IPS-18a (cell line): ENCODE results near the gene CMTM4.

ENCODE experiments used
- H3K27ac ChIP-seq: one replicate; pipeline ENCODE4 v1.5.1; 2013; ENCODE audit warnings: low read length
- H3K27me3 ChIP-seq: one replicate; pipeline ENCODE4 v1.6.1; 2013; ENCODE audit warnings: mild to moderate bottlenecking, low read length; ENCODE audit not compliant: control insufficient read depth, insufficient read depth
- H3K36me3 ChIP-seq: one replicate; pipeline ENCODE4 v1.6.1; 2013; ENCODE audit warnings: low read depth, low read length; ENCODE audit not compliant: control insufficient read depth
- H3K4me1 ChIP-seq: one replicate; pipeline ENCODE4 v1.6.1; 2013; ENCODE audit warnings: low read depth, low read length; ENCODE audit not compliant: control insufficient read depth
- H3K4me3 ChIP-seq: one replicate; pipeline ENCODE4 v1.5.1; 2013; ENCODE audit warnings: low read length
- H3K9ac ChIP-seq: one replicate; pipeline ENCODE4 v1.6.1; 2013; ENCODE audit warnings: mild to moderate bottlenecking, low read length, moderate library complexity
- H3K9me3 ChIP-seq: one replicate; pipeline ENCODE4 v1.6.1; 2013; ENCODE audit warnings: low read depth, low read length; ENCODE audit not compliant: control insufficient read depth

The CMTM4 gene

GRCh38 chr16:66696669-66697630, at the start of gene CMTM4:
Gene CMTM4 (minus strand): TSS chr16:66696743. CDS start chr16:66696525, 218 bp downstream.
- peak within 1 kb of the TSS; percentile 84 for H3K4me3 ChIP-seq
- H3K9me3 ChIP-seq, result no peaks in the 10 kb centered on the region
- no peak within 1 kb of the TSS for H3K27ac ChIP-seq
- H3K9ac ChIP-seq, result peak within 1 kb of the TSS; percentile 57
- H3K27me3 ChIP-seq, result peaks cover 20% of the 10 kb centered on the region
- H3K4me1 ChIP-seq, result peaks cover 10% of the 10 kb centered on the region
- no peaks in the 10 kb centered on the region for H3K36me3 ChIP-seq

DNA sequence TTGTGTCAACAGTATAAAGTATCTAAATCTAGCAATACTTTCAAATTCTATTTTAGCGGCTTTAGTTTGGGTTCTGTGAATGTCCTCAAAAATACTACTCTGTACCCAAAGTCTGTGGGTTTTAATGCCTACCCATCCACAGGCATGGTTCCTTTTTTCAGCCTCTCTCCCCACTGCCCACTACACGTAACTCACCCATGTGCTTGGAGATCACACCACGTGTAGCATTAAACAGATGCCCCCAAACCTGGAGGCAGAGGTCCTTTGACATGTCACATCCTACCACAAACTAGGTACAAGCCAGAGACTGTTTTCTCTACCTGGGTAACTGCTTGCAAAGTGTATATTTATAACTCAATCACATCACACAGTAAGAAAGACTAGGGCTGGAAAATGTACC, 49.5 kb upstream of the CMTM4 start:
- H3K9ac ChIP-seq, result no peak overlapping the region
- H3K27ac ChIP-seq, result no peak overlapping the region
- no peak overlapping the region for H3K4me3 ChIP-seq
- no peaks in the 10 kb centered on the region for H3K9me3 ChIP-seq
- peaks cover 75% of the 10 kb centered on the region for H3K36me3 ChIP-seq
- H3K4me1 ChIP-seq, result peaks cover 6% of the 10 kb centered on the region
- H3K27me3 ChIP-seq, result no peaks in the 10 kb centered on the region

GRCh38 chr16:66741950-66742808, 45.6 kb upstream of the CMTM4 start:
- Histone ChIP-seq H3K36me3 (peaks cover 78% of the 10 kb centered on the region), H3K9me3 (no peaks in the 10 kb centered on the region)

DNA sequence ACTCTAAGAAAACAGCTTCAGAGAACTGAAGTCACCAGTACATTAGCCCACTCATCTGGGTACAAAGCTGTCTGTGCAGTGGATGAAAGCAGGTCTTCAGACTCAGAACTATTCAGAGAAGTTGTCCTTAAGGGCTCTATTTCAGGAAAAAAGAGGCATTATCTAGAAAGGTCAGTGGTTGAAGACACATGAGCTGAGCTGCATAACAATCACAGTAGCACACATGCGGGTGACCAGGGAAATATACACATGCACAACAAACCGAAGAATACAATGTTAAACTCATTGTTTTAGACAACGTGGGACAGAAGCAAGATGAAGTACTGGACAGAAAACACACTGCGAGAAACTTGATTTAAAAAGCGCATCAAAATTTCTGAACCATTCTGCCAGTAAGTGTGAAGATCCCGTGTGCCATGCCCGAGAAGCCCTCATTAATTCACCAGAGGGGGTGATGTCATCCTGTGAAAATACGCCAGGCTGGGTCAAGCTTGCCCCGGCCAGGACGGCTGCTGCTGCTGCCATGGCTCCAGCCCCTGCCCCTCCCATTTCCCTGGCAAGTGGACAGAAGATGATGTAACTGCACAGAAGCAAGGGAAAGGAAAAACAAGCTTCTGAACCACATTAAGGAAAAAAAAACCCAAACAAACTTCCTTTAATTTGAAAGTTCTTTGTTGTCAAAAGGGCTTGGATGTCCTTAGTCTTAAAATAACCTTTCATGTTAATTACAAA, 44.8 kb upstream of the CMTM4 start:
- H3K27ac ChIP-seq, result no peak overlapping the region

More at GRCh38 chr16:66741950-66742808, 45.6 kb upstream of the CMTM4 start:
- no peak overlapping the region for H3K4me3 ChIP-seq
- H3K27ac ChIP-seq, result no peak overlapping the region
- no peaks in the 10 kb centered on the region for H3K27me3 ChIP-seq
- H3K4me1 ChIP-seq, result peaks cover 3% of the 10 kb centered on the region
- H3K9ac ChIP-seq, result no peak overlapping the region

GRCh38 chr16:66740533-66740932, 44.0 kb upstream of the CMTM4 start:
- H3K4me1 ChIP-seq, result peaks cover 3% of the 10 kb centered on the region
- H3K27me3 ChIP-seq, result no peaks in the 10 kb centered on the region
- H3K36me3 ChIP-seq, result peaks cover 80% of the 10 kb centered on the region
- H3K9me3 ChIP-seq, result no peaks in the 10 kb centered on the region
- no peak overlapping the region for H3K27ac ChIP-seq
- H3K4me3 ChIP-seq, result no peak overlapping the region
- no peak overlapping the region for H3K9ac ChIP-seq

More for the DNA sequence above, 44.8 kb upstream of the CMTM4 start:
- Histone ChIP-seq H3K4me3 (no peak overlapping the region), H3K4me1 (peaks cover 3% of the 10 kb centered on the region), H3K9me3 (no peaks in the 10 kb centered on the region), H3K36me3 (peaks cover 77% of the 10 kb centered on the region), H3K9ac (no peak overlapping the region), H3K27me3 (no peaks in the 10 kb centered on the region)

GRCh38 chr16:66740010-66740409, 43.5 kb upstream of the CMTM4 start:
- H3K27ac ChIP-seq, result no peak overlapping the region
- H3K4me3 ChIP-seq, result no peak overlapping the region
- peaks cover 3% of the 10 kb centered on the region for H3K4me1 ChIP-seq
- no peaks in the 10 kb centered on the region for H3K27me3 ChIP-seq
- H3K9ac ChIP-seq, result no peak overlapping the region
- peaks cover 82% of the 10 kb centered on the region for H3K36me3 ChIP-seq
- H3K9me3 ChIP-seq, result no peaks in the 10 kb centered on the region

DNA sequence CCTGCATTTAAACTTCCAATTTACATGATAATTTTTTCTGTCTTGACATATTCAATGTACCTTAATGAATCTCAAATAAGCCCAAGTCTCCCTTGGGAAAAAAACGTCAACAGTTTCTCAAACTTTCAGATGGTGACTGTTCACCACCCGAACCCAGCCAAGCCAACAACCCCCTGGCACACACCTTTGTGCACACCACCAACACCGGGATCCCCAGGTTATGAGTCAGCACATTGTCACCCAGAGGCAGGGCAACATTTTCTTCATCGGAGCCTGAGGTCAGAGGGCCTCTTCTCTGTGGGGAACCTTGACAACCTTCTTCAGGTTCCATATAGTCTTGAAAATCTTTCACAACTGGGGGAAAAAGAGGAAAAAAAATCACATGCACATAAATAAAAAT, 39.3 kb upstream of the CMTM4 start:
- H3K4me3 ChIP-seq, result no peak overlapping the region
- peaks cover 3% of the 10 kb centered on the region for H3K4me1 ChIP-seq
- peaks cover 87% of the 10 kb centered on the region for H3K36me3 ChIP-seq
- H3K9me3 ChIP-seq, result no peaks in the 10 kb centered on the region
- H3K9ac ChIP-seq, result no peak overlapping the region
- H3K27me3 ChIP-seq, result no peaks in the 10 kb centered on the region
- H3K27ac ChIP-seq, result no peak overlapping the region

DNA sequence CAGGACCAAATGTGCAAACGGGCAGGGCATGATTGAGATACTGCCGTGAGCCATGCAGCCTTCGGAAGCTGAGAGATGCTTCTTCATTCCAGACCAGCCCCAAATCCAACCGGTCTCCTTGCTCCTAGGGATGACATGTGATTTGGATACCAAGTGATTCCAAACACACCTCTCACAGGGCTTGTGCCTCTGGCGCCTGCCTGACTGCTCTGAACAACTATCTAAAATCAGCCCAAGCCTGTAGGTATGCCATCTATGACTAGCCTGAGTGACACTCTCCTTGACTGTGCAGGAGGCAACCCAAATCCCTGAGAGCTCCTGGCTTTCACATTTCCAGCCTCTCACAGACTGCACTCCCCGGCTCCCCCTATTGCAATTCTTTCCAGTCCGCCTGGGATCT, 34.6 kb upstream of the CMTM4 start:
- no peaks in the 10 kb centered on the region for H3K27me3 ChIP-seq
- no peak overlapping the region for H3K27ac ChIP-seq
- H3K4me1 ChIP-seq, result no peaks in the 10 kb centered on the region
- peaks cover 81% of the 10 kb centered on the region for H3K36me3 ChIP-seq
- H3K9ac ChIP-seq, result no peak overlapping the region
- no peak overlapping the region for H3K4me3 ChIP-seq
- no peaks in the 10 kb centered on the region for H3K9me3 ChIP-seq

GRCh38 chr16:66728804-66729203, 32.3 kb upstream of the CMTM4 start:
- Histone ChIP-seq H3K27ac (no peak overlapping the region), H3K4me1 (no peaks in the 10 kb centered on the region), H3K4me3 (no peak overlapping the region), H3K36me3 (peaks cover 83% of the 10 kb centered on the region), H3K27me3 (no peaks in the 10 kb centered on the region), H3K9me3 (no peaks in the 10 kb centered on the region), H3K9ac (no peak overlapping the region)

- no peaks in the 10 kb centered on the region for H3K27me3 ChIP-seq
- no peak overlapping the region for H3K9ac ChIP-seq
- peaks cover 83% of the 10 kb centered on the region for H3K36me3 ChIP-seq
- H3K27ac ChIP-seq, result no peak overlapping the region
- no peaks in the 10 kb centered on the region for H3K9me3 ChIP-seq
- H3K4me1 ChIP-seq, result no peaks in the 10 kb centered on the region
- H3K4me3 ChIP-seq, result no peak overlapping the region
These were observed 31.7 kb upstream of the CMTM4 start for GRCh38 chr16:66728117-66728787.
